HepG2 (cell line): ENCODE measurements around the gene FAM171A2. TPM values are rescaled to one million over a fixed set of nuclear protein-coding genes. Genes with fewer than 3 reads are reported as not detected.
A peak's percentile ranks its signal among the peaks of the same experiment; 100 is the strongest.

Experiments used
- ARHGAP35 ChIP-seq: sonication (generic); formaldehyde crosslinking; IDR thresholded peaks from 2 replicates; pipeline ENCODE4 v1.9.0; 2022; ENCODE audit warnings: mild to moderate bottlenecking, inconsistent platforms, moderate library complexity, missing genetic modification reagents, borderline replicate concordance
- BCL6 ChIP-seq: IDR thresholded peaks from 2 replicates; pipeline ENCODE4 v1.6.1; 2016; ENCODE audit warnings: missing genetic modification reagents, missing compliant biosample characterization
- CREB3 ChIP-seq: sonication (generic); formaldehyde crosslinking; IDR thresholded peaks from 2 replicates; pipeline ENCODE4 v1.5.0; 2020; ENCODE audit warnings: missing genetic modification reagents
- GTF2F1 ChIP-seq: fragments of 150-350 bp; IDR thresholded peaks from 2 replicates; pipeline ENCODE4 v1.6.1; 2014; ENCODE audit warnings: low read length
- IRF2 ChIP-seq: IDR thresholded peaks from 2 replicates; pipeline ENCODE4 v1.6.1; 2018; ENCODE audit warnings: missing genetic modification reagents, missing compliant biosample characterization
- NFAT5 ChIP-seq: sonication (generic); formaldehyde crosslinking; IDR thresholded peaks from 2 replicates; pipeline ENCODE4 v1.4.0; 2020; ENCODE audit warnings: missing genetic modification reagents
- NFYC ChIP-seq: IDR thresholded peaks from 2 replicates; pipeline ENCODE4 v1.6.1; 2016; ENCODE audit warnings: missing genetic modification reagents, missing compliant biosample characterization
- REST ChIP-seq, 2 experiments: IDR thresholded peaks; 2 replicates each; pipeline ENCODE4 v1.6.1; 2011 to 2012; ENCODE audit warnings: low read length in 2 of 2, borderline replicate concordance in 1 of 2, low read depth in 1 of 2, mild to moderate bottlenecking in 1 of 2, moderate library complexity in 1 of 2
- U2AF2 ChIP-seq: fragments of 200-400 bp; formaldehyde crosslinking; IDR thresholded peaks from 2 replicates; pipeline ENCODE4 v1.6.1; 2017; ENCODE audit warnings: low read depth, mild to moderate bottlenecking, low read length
- ZBTB21 ChIP-seq: sonication (generic); formaldehyde crosslinking; IDR thresholded peaks from 2 replicates; pipeline ENCODE4 v1.4.0; 2020; ENCODE audit warnings: missing genetic modification reagents
- ZBTB26 ChIP-seq: IDR thresholded peaks from 2 replicates; pipeline ENCODE4 v1.6.1; 2016; ENCODE audit warnings: missing compliant biosample characterization, missing genetic modification reagents, borderline replicate concordance
- ZNF557 ChIP-seq: sonication (generic); formaldehyde crosslinking; IDR thresholded peaks from 2 replicates; pipeline ENCODE4 v1.4.0; 2020; ENCODE audit warnings: missing genetic modification reagents
- ZNF652 ChIP-seq: IDR thresholded peaks from 2 replicates; pipeline ENCODE4 v1.6.1; 2016; ENCODE audit warnings: low read depth, borderline replicate concordance
- ZNF768 ChIP-seq: sonication (generic); formaldehyde crosslinking; IDR thresholded peaks from 2 replicates; pipeline ENCODE4 v1.4.0; 2020; ENCODE audit warnings: missing genetic modification reagents
- polyA plus RNA-seq, 8 experiments: library from polyadenylated mRNA; depleted of rRNA in 3 of 8; stranded (reverse) in 7 of 8; unstranded in 1 of 8; fragments of >200 nt; fragmentation: Illumina TruSeq in 4 of 8; extraction: Trizol in 4 of 8; gene quantifications; 2 replicates each; pipeline versions ENCODE4 v1.2.1 to v1.2.3, GENCODE V29; 2011 to 2016; ENCODE audit warnings: low read depth in 4 of 8, missing spikeins in 1 of 8, mixed read lengths in 1 of 8; ENCODE audit not compliant: insufficient read depth in 1 of 8
- total RNA-seq, 5 experiments: library from RNA; depleted of rRNA; stranded (reverse); fragments of >200 nt; fragmentation: Illumina TruSeq; extraction: Trizol; gene quantifications; 2 replicates each; pipeline ENCODE4 v1.2.3, GENCODE V29; 2016; ENCODE audit warnings: low read depth in 1 of 5

FAM171A2 gene
- total and polyA plus RNA-seq, 2 of the 13 experiments (the other 11 are each of a cell fraction or from before 2014, with no cell fraction given) = 1.8 to 3.6 TPM

GRCh38 chr17:44307387-44308186 is 56.1 kb downstream of the FAM171A2 start (continued):
- TF ChIP-seq NFAT5 (CRISPR knock-in tag) (no peak), IRF2 (CRISPR knock-in tag) (no peak), ZNF652 (CRISPR knock-in tag) (peak; percentile 88), ZBTB21 (CRISPR knock-in tag) (no peak), ZBTB26 (CRISPR knock-in tag) (no peak), U2AF2 (no peak), BCL6 (CRISPR knock-in tag) (no peak), CREB3 (CRISPR knock-in tag) (no peak), REST (IDR thresholded peaks at IDR 0.05; ENCODE audit: borderline replicate concordance in 1 of 2, low read depth in 1 of 2, low read length in 2 of 2) (no peak; a peak in 1 of 4 replicates), NFYC (CRISPR knock-in tag) (no peak), ZNF557 (CRISPR knock-in tag) (no peak), GTF2F1 (no peak), ZNF768 (CRISPR knock-in tag) (0 out of 2 replicates have a peak, but pooled peaks have one; percentile 17), ARHGAP35 (CRISPR knock-in tag) (0 out of 2 replicates have a peak, but pooled peaks have one; percentile 3)
